T-helper 1 cell treated with Interleukin-12 subunit alpha and Interleukin-12 subunit beta and Interleukin-4 antibody, amounts not matched to agents 30 μg/mL and 1 μg/mL, for 36 hours (primary cell): ENCODE results near the gene FBH1.

Experiments used
- H3K27ac Mint-ChIP-seq: one replicate; pipeline ENCODE4 v1.8.0; 2021; ENCODE audit warnings: mild to moderate bottlenecking, mixed read lengths
- H3K27me3 Mint-ChIP-seq: one replicate; pipeline ENCODE4 v1.8.0; 2021; ENCODE audit warnings: low read depth, mixed read lengths
- H3K36me3 Mint-ChIP-seq: one replicate; pipeline ENCODE4 v1.8.0; 2021; ENCODE audit warnings: low read depth, mixed read lengths
- H3K4me1 Mint-ChIP-seq: one replicate; pipeline ENCODE4 v1.8.0; 2021; ENCODE audit warnings: low read depth, mixed read lengths
- H3K4me3 Mint-ChIP-seq: one replicate; pipeline ENCODE4 v1.8.0; 2021; ENCODE audit warnings: mild to moderate bottlenecking, moderate library complexity, mixed read lengths
- H3K9me3 Mint-ChIP-seq: one replicate; pipeline ENCODE4 v1.8.0; 2021; ENCODE audit warnings: mixed read lengths

The FBH1 gene

DNA sequence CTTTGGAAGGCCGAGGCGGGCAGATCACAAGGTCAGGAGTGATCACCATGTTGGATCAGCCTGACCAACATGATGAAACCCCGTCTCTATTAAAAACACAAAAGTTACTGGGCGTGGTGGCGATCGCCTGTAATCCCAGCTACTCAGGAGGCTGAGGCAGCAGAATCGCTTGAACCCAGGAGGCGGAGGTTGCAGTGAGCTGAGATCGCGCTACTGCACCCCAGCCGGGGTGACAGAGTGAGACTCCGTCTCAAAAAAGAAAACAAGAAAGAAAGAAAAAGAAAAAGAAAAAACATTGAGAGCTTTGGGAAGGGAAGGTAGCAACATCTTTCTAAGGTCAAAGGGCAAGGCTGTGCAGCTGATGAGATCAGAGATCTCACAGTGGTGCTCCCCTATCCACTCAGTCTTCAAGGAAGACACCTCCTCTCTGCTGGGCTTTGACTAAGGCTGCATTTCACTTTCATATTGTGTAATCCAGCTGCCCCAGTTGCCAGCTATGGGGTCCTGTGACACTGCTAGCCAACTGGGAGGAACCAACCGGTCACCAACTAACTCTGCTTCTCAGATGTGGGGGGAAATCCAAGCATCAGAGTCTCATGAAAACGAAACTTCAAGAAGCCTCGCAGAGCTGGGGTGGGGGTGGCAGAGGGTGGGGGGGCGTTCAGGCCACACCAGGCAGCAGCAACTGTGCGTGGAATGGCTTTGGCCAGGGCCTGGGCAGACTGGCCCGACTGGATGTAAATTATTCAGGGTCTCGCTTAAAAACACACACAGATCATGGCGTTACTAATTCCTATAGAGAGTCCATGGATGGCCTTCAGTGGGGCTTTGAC, 85.8 kb downstream of the FBH1 start:
- peak overlapping the region; percentile 93 for H3K4me3 Mint-ChIP-seq
- peak overlapping the region; percentile 96 for H3K27ac Mint-ChIP-seq
- H3K27me3 Mint-ChIP-seq = peaks cover 11% of the 10 kb centered on the region

GRCh38 chr10:5976512-5977470, 86.7 kb downstream of the FBH1 start:
- Mint-ChIP-seq H3K4me3 (peak overlapping the region; percentile 93), H3K27me3 (peaks cover 15% of the 10 kb centered on the region), H3K27ac (peak overlapping the region; percentile 96), H3K4me1 (peaks cover 35% of the 10 kb centered on the region), H3K9me3 (no peaks in the 10 kb centered on the region), H3K36me3 (peaks cover 5% of the 10 kb centered on the region)

More for the DNA sequence above, 85.8 kb downstream of the FBH1 start:
- Mint-ChIP-seq H3K4me1 (peaks cover 44% of the 10 kb centered on the region), H3K9me3 (no peaks in the 10 kb centered on the region), H3K36me3 (peaks cover 5% of the 10 kb centered on the region)

- peaks cover 30% of the 10 kb centered on the region for H3K4me1 Mint-ChIP-seq
- peak within 1 kb of the TSS; percentile 97 for H3K27ac Mint-ChIP-seq
- H3K4me3 Mint-ChIP-seq = peak within 1 kb of the TSS; percentile 93
- H3K36me3 Mint-ChIP-seq = peaks cover 5% of the 10 kb centered on the region
- H3K27me3 Mint-ChIP-seq = peaks cover 15% of the 10 kb centered on the region
- no peaks in the 10 kb centered on the region for H3K9me3 Mint-ChIP-seq
Observed at GRCh38 chr10:5977471-5978229, 87.6 kb downstream of the FBH1 start, which contains the start of gene IL15RA. TSS of gene IL15RA (minus strand) at chr10:5977543. CDS start at chr10:5977492, 51 bp downstream.

- Mint-ChIP-seq H3K36me3 (peaks cover 5% of the 10 kb centered on the region), H3K4me1 (peaks cover 30% of the 10 kb centered on the region), H3K27me3 (peaks cover 15% of the 10 kb centered on the region), H3K4me3 (peak overlapping the region; percentile 93), H3K9me3 (no peaks in the 10 kb centered on the region), H3K27ac (peak overlapping the region; percentile 97)
Observed at GRCh38 chr10:5978230-5978489, 88.1 kb downstream of the FBH1 start.

DNA sequence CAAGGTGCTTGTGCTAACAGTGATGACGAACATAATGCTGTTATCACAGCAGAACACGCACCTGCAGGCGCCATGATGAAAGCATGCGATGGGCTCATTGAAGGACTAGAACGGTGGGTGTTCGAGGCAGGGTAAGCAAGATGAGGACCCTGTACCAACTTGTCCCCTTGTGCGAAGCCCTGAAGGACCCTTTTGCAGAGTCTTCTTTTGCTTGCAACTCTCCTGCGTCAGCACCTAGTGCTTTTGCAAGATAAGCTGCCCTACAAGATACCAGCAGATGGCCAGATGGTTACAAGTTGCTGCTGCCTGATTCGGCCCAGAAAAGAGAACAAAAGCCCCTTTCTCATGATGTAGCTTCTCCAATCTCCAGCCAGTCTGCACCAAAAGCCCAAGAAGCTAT, 91.5 kb downstream of the FBH1 start:
- H3K27ac Mint-ChIP-seq = no peak overlapping the region
- H3K4me3 Mint-ChIP-seq = no peak overlapping the region
- H3K27me3 Mint-ChIP-seq = peaks cover 23% of the 10 kb centered on the region
- H3K4me1 Mint-ChIP-seq = peaks cover 10% of the 10 kb centered on the region
- H3K36me3 Mint-ChIP-seq = peaks cover 3% of the 10 kb centered on the region
- H3K9me3 Mint-ChIP-seq = no peaks in the 10 kb centered on the region

DNA sequence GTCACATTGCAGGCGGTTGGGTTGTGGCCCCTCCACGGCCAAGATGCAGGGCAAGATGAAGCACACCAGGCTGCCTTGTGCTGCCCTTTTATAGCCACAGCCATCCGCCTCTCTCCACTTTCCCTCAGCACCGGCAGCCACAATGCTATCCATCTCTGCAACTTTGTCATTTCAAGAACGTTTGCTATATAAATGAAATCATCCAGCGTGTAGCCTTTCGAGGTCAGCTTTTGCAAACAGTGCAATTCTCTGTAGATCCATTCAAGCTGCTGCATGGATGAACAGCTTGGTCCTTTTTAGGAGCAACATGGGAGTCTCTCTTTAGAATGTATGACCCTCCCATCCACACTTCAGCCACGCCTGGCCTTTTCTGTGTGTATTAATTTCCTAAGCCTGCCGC, 93.7 kb downstream of the FBH1 start:
- no peak overlapping the region for H3K4me3 Mint-ChIP-seq
- no peaks in the 10 kb centered on the region for H3K9me3 Mint-ChIP-seq
- H3K4me1 Mint-ChIP-seq = peaks cover 19% of the 10 kb centered on the region
- H3K27me3 Mint-ChIP-seq = peaks cover 20% of the 10 kb centered on the region
- no peak overlapping the region for H3K27ac Mint-ChIP-seq
- peaks cover 3% of the 10 kb centered on the region for H3K36me3 Mint-ChIP-seq

GRCh38 chr10:5985029-5985428, 95.0 kb downstream of the FBH1 start:
- H3K27ac Mint-ChIP-seq = no peak overlapping the region
- peaks cover 19% of the 10 kb centered on the region for H3K4me1 Mint-ChIP-seq
- H3K36me3 Mint-ChIP-seq = peaks cover 3% of the 10 kb centered on the region
- H3K4me3 Mint-ChIP-seq = no peak overlapping the region
- H3K9me3 Mint-ChIP-seq = no peaks in the 10 kb centered on the region
- H3K27me3 Mint-ChIP-seq = peaks cover 20% of the 10 kb centered on the region
